Activated CD4-positive, alpha-beta T cell treated with anti-CD3 and anti-CD28 coated beads, Interleukin-10, Interleukin-2, amounts not matched to agents 100 ng/mL and 50 ng/mL, durations not matched to agents 16 hours and 8 hours (primary cell): ENCODE results near the gene ZEB2.
"Not testable (repeated sequence)": the region's sequence is repeated elsewhere in the genome, so short reads cannot be mapped to it uniquely, and the experiment has no call there.

Source experiments
- DNase-seq: peaks from one replicate; pipeline ENCODE4 v3.0.0-alpha.2; 2020

Gene ZEB2

DNA sequence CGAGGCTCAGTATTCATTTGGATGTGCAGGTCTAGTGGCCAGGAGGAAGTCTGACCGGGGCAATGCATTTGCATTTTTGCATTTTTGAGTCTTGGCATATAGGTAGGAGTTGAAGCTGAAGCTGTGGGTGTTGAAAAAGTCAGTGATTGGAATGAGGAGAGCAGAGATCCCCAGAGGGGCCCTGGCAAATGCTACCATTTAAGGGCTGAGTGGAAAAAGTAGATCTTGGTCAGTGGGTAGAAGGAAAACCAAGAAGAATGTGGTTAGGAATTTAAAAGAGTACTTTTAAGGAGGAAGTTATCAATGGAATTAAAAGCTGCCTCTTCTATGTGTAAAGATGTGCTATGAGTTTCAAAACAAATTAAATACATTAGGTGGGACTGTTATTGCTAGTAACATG is 143.0 kb downstream of the ZEB2 start:
- DNase-seq = no peak

GRCh38 chr2:144376460-144376859 is 143.5 kb downstream of the ZEB2 start:
- no peak for DNase-seq

DNA sequence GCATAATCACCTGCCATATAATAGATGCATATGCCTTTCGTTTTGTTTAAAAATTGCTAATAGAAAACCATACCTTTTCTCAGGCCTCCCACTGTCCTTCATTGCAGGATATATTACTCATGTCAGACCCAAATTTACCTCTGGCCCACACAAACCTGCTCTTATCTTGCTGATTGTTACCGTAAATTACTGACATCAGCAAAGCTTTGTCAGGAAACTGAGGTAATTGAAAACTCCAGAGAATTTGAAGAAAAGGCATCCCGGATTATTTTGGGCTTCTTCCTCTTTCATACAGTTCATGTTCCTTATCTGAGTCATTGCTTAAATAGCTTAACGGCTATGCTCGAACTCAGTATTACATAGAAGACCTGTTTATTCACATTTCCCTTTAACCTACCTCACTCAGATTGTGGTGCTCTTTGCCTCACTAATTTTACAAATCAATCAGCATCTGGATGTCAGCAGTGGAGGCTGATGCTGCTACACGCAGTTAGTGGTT is 145.7 kb downstream of the ZEB2 start:
- DNase-seq = peak; percentile 70

DNA sequence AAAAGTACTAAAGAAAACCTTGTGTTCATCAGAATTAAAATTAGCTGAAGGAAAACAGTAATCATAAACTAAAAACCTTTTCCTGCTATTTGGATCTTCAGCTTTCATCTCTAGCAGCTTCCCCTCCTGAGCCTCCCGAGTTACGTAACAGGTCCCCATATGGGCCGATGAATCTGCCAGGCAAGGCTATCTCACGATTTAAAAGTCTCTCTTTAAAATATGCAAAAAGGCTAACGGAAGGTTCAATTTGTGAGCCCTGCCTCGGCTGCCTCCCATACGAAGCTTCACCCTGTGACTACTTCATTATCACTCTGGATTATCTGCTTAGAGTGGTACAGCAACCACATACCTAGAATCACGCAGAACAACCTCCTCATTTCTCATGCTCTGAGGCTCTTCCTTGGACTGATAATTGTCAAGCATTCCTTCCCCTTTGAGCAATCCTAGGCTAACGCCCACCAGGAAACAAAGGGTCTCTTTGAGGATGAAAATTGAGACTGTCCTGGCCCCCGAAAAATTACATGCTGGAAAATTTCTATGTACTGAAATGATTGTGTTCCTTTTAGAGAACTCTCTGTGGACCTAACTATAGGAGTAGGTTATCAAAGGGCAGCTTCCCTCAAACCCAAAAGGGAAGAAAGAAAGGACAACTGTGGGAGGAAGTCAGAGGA is 147.4 kb downstream of the ZEB2 start:
- DNase-seq = peak; percentile 21

DNA sequence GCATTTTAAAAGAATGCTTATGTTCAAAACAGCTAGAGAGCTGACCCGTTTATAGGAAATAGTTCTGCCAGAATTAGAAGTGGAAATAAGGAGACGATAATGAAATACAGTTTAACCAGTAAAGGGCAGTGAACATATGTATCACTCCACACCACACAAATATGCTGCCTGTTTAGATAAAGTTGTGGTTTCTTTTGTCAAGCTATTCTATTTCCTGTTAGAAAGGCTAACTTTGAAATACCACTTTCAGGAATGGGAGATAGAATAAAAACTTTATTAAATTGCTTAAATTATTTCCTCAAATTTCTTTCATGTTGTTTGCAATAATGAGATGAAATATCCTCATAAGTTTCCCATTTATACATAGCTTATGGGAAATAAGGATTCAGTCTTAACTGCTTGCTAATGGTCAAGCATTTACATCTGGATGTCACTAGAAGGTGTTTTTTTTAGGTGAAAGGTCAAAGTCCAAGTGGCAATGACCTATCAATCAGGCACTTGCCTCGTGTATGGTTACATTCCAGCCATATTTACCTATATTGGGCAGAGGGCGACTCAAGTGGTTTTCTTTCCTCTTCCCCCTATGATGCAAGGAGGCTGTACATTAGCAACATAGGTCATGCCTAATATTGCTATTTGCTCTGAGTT is 148.9 kb downstream of the ZEB2 start:
- DNase-seq = no peak

- no peak for DNase-seq
Measured at GRCh38 chr2:144369416-144369815, 150.5 kb downstream of the ZEB2 start.

DNA sequence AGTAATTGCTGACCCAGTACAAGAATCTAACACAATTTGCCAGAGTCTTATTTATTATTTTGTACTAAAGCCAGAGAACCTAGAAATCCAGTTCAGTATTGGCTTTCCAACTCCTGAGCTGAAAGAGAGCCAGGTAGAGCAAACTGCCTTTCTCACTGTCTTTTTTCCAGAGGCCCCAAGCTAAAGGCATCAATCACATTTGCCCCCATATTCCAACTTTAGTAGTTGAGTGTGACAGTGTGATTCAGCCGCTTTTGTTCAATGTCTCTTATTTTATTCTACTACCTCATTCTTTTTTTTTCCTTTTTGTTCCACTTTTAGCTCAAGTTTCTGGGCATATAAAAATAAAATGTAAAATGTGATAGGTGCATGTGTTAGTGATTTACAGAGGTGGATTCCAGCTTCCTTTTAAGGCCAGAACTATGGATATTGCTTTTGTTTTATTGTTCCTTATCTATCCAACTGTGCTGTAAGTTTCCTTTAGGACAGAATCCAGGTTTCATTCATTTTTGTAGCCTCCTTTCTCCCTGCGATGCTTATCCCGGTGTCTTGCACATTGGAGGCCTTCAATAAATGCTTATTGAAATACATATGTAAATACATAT is 153.0 kb downstream of the ZEB2 start:
- DNase-seq = no peak

GRCh38 chr2:144364944-144365738 is 154.8 kb downstream of the ZEB2 start:
- DNase-seq = no peak

DNA sequence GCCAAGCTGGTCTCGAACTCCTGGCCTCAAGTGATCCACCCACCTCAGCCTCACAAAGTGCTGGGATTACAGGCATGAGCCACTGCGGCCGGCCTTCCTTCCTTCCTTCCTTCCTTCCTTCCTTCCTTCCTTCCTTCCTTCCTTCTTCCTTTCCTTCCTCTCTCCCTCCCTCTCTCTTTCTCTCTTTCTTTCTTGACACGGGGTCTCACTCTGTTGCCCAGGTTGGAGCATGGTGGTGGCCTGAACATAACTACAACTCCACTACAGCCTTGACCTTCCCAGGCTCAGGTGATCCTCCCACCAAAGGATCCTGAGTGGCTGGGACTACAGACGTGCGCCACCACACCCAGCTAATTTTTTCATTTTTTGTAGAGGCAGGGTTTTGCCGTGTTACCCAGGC is 155.7 kb downstream of the ZEB2 start:
- not testable (repeated sequence) for DNase-seq

DNA sequence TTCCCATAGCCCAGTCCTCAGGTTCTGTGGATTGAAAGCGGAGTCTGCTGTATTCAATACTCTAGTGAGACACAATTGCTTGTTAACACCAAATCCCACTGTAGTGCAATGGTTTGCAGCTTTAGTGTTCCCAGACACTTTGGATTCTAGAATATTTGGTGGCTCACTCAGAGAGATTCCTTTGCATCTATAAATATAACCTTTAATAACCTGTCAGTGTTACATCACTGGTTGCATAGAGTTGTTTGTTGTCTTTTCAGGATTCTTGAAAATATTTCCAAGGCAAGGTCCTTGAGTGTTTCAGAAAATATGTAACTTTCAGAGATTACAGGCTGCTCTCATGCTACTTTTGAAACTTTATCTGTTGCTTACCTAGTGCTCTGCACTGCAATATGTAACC is 157.5 kb downstream of the ZEB2 start:
- no peak for DNase-seq

GRCh38 chr2:144361742-144362141 is 158.2 kb downstream of the ZEB2 start:
- DNase-seq = no peak

DNA sequence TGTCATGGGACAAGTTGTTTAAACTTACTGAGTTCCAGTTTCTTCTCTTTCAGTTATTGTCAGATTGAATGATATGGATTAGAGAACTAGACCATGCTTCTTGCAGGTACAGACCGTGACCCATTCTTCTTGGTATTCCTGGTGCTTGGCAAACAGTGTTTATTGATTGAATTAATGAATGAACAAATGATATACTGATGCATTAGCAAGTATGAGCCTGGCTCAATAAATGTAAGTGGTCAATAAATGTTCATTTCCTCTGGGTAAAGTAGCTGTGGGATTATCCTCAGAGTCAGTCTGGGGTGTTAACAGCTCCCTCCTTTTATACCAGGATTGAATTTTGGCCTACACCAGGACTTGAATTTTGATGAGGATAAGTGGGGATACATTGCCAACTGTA is 160.2 kb downstream of the ZEB2 start:
- no peak for DNase-seq

DNA sequence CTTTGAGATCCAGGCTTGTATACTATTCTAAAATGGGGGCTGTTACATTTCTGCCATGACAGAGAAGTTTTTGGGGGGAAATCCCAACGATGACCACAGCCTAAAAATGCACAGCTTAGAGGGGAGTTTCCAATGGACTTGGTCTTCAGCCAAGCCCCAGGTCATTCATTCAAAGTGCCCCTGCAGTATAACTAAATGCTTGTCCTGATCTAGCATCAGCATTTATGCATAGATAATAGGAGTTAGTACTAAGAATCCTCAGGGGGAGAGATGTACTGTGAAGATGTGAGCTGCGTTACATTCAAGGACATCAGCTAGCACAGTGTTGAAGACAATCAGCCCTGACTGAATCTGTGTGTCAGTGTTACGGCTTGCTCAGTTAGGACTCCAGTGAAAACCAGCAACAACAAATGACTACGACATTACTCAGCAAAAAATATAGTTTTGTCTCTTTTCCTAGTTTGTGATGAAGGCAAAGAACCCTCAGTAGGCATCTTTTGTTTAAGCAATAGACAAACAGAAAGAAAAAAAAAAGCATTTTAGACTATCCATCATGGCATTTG is 160.9 kb downstream of the ZEB2 start:
- DNase-seq = peak; percentile 69

- peak; percentile 15 for DNase-seq
Measured at GRCh38 chr2:144358374-144358964, 161.4 kb downstream of the ZEB2 start.

GRCh38 chr2:144357623-144358373 is 162.1 kb downstream of the ZEB2 start:
- DNase-seq = peak; percentile 92

GRCh38 chr2:144356402-144356801 is 163.5 kb downstream of the ZEB2 start:
- DNase-seq = peak; percentile 26

DNA sequence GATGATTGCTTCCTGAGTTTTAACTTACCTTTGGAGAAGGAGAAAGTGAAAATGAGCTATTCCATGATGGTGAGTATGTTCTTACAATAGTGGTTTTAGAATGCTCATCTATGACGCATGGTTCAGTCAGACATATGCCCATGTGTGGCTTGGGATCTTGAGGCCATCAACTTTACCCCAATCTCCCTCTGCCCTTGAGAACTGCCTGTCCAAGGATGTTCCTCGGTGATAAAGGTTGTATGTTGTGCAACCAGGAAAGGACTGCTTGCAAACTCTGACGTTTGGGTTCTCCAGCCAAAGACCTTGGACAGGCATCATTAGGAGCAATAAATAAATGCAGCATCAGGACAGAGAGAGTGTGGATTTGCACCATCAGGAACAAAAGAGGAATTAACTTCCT is 165.0 kb downstream of the ZEB2 start:
- DNase-seq = no peak

DNA sequence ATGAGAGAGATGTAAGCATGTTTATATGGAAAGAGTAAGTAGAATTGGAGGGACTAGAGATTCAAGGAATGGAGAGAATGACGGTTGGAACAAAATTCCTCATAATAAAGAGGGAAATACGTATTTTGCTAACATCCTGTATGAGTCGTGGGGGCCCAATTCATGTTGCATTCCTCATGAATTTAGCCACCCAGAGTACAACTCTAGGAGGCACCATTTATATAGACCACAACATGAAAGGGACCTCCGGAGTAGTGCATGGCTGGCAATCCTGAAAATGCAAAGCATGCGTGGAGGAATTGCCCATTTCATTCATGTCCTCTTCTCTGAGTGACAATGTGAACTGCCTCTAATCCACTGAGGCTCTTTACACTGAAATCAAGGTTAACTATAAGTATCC is 168.2 kb downstream of the ZEB2 start:
- DNase-seq = no peak

DNA sequence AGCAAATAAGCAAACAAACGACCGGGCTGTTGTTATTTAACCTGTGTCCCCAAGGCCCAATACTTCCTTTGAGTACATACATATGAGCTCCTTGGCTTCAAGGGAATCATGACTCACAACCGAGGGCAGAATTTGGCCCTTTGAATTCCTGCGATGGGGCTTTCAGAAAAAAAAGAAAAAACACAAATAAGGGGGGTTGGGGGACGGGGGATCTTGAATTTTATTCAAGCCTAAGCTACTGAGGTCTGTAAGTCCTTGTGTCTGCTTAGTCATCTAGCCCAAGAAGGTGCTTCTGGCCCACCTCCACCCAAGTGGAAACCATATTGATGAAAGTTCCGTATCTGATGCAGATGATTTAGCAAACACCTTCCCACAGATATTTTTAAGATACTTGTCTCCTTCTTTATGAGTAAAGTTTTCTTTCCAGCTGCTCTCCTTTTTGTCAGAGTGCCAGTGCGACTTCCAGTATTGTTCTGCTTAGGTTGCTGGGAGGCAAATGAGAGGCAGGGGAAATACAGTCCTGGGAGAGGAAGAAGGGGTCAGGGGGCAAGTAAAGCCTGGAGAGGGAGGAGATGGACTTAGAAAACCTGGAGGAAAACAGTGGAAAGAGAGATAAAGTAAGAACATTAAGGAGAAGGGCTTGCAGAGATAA is 169.6 kb downstream of the ZEB2 start:
- DNase-seq = peak; percentile 21

GRCh38 chr2:144349674-144350073 is 170.2 kb downstream of the ZEB2 start:
- DNase-seq = no peak

- no peak for DNase-seq
Measured at GRCh38 chr2:144348846-144349245, 171.1 kb downstream of the ZEB2 start.
